ENCODE measurements around the gene SLC25A13.

The SLC25A13 gene

GRCh38 chr7:96187735-96188134 lies 134.2 kb downstream of the SLC25A13 start:
- no peaks in the 10 kb centered on the region for H3K9me3 ChIP-seq (ENCODE audit: control extremely low read depth in 1 of 5, control insufficient read depth in 4 of 5, insufficient read depth in 2 of 5, low read depth in 1 of 5, low read length in 4 of 5)
- no peak overlapping the region for H3K4me3 ChIP-seq (ENCODE audit: control insufficient read depth in 1 of 7, extremely low read depth in 1 of 7, insufficient read depth in 4 of 7, low read depth in 2 of 7, low read length in 6 of 7)
- H3K36me3 ChIP-seq (ENCODE audit: control insufficient read depth in 4 of 4, insufficient read depth in 4 of 4, low read length in 3 of 4) = peaks cover 13 to 33% (median 31%) of the 10 kb centered on the region in 4 experiments
- peaks cover 0 to 8% (median 7%) of the 10 kb centered on the region in 4 experiments for H3K4me1 ChIP-seq (ENCODE audit: control extremely low read depth in 1 of 4, control insufficient read depth in 4 of 4, insufficient read depth in 4 of 4, low read length in 3 of 4)
- CTCF ChIA-PET = interaction anchor here (0.9 kb wide), 1 partner anchor 10 kb away, joined by 3 read pairs; no protein-coding TSS in a partner anchor
- 64% methylated on average over 4 of the region's 6 CpGs for WGBS (ENCODE audit: insufficient coverage)
- no peak overlapping the region for H3K27ac ChIP-seq (ENCODE audit: insufficient read depth in 1 of 2, low read depth in 1 of 2, low read length in 2 of 2, poor library complexity in 1 of 2, severe bottlenecking in 2 of 2)
- no peak for DNase-seq
- H3K27me3 ChIP-seq (replicated peaks in 2 of 5; ENCODE audit: control insufficient read depth in 4 of 5, insufficient read depth in 5 of 5, low read length in 4 of 5) = no peaks in the 10 kb centered on the region
- POLR2A ChIA-PET = no interaction called here

GRCh38 chr7:96184783-96185182 lies 137.1 kb downstream of the SLC25A13 start:
- H3K9me3 ChIP-seq (ENCODE audit: control extremely low read depth in 1 of 5, control insufficient read depth in 4 of 5, insufficient read depth in 2 of 5, low read depth in 1 of 5, low read length in 4 of 5) = no peaks in the 10 kb centered on the region
- CTCF ChIA-PET = no interaction called here
- H3K4me1 ChIP-seq (ENCODE audit: control extremely low read depth in 1 of 4, control insufficient read depth in 4 of 4, insufficient read depth in 4 of 4, low read length in 3 of 4) = peaks cover 0 to 8% (median 7%) of the 10 kb centered on the region in 4 experiments
- no peaks in the 10 kb centered on the region for H3K27me3 ChIP-seq (replicated peaks in 2 of 5; ENCODE audit: control insufficient read depth in 4 of 5, insufficient read depth in 5 of 5, low read length in 4 of 5)
- no peak for DNase-seq
- no peak overlapping the region for H3K27ac ChIP-seq (ENCODE audit: insufficient read depth in 1 of 2, low read depth in 1 of 2, low read length in 2 of 2, poor library complexity in 1 of 2, severe bottlenecking in 2 of 2)
- POLR2A ChIA-PET = no interaction called here
- WGBS (ENCODE audit: insufficient coverage) = 100% methylated on average over 1 of the region's 2 CpGs
- peaks cover 11 to 27% (median 23%) of the 10 kb centered on the region in 4 experiments for H3K36me3 ChIP-seq (ENCODE audit: control insufficient read depth in 4 of 4, insufficient read depth in 4 of 4, low read length in 3 of 4)
- H3K4me3 ChIP-seq (ENCODE audit: control insufficient read depth in 1 of 7, extremely low read depth in 1 of 7, insufficient read depth in 4 of 7, low read depth in 2 of 7, low read length in 6 of 7) = no peak overlapping the region

GRCh38 chr7:96183163-96183670 lies 138.7 kb downstream of the SLC25A13 start:
- peaks cover 9 to 25% (median 19%) of the 10 kb centered on the region in 4 experiments for H3K36me3 ChIP-seq (ENCODE audit: control insufficient read depth in 4 of 4, insufficient read depth in 4 of 4, low read length in 3 of 4)
- no peak overlapping the region for H3K27ac ChIP-seq (ENCODE audit: insufficient read depth in 1 of 2, low read depth in 1 of 2, low read length in 2 of 2, poor library complexity in 1 of 2, severe bottlenecking in 2 of 2)
- no peaks in the 10 kb centered on the region for H3K27me3 ChIP-seq (replicated peaks in 2 of 5; ENCODE audit: control insufficient read depth in 4 of 5, insufficient read depth in 5 of 5, low read length in 4 of 5)
- POLR2A ChIA-PET = no interaction called here
- WGBS (ENCODE audit: insufficient coverage) = 96% methylated on average over 4 of the region's 5 CpGs
- no peak overlapping the region for H3K4me3 ChIP-seq (ENCODE audit: control insufficient read depth in 1 of 7, extremely low read depth in 1 of 7, insufficient read depth in 4 of 7, low read depth in 2 of 7, low read length in 6 of 7)
- no peak for DNase-seq
- no peaks in the 10 kb centered on the region for H3K9me3 ChIP-seq (ENCODE audit: control extremely low read depth in 1 of 5, control insufficient read depth in 4 of 5, insufficient read depth in 2 of 5, low read depth in 1 of 5, low read length in 4 of 5)
- CTCF ChIA-PET = no interaction called here
- H3K4me1 ChIP-seq (ENCODE audit: control extremely low read depth in 1 of 4, control insufficient read depth in 4 of 4, insufficient read depth in 4 of 4, low read length in 3 of 4) = peaks cover 0 to 7% (median 6%) of the 10 kb centered on the region in 4 experiments

GRCh38 chr7:96182424-96183158 lies 139.3 kb downstream of the SLC25A13 start:
- H3K4me3 ChIP-seq (ENCODE audit: control insufficient read depth in 1 of 7, extremely low read depth in 1 of 7, insufficient read depth in 4 of 7, low read depth in 2 of 7, low read length in 6 of 7) = no peak overlapping the region
- H3K27me3 ChIP-seq (replicated peaks in 2 of 5; ENCODE audit: control insufficient read depth in 4 of 5, insufficient read depth in 5 of 5, low read length in 4 of 5) = no peaks in the 10 kb centered on the region
- no peaks in the 10 kb centered on the region for H3K9me3 ChIP-seq (ENCODE audit: control extremely low read depth in 1 of 5, control insufficient read depth in 4 of 5, insufficient read depth in 2 of 5, low read depth in 1 of 5, low read length in 4 of 5)
- peaks cover 0 to 1% (median under 1%) of the 10 kb centered on the region in 4 experiments for H3K4me1 ChIP-seq (ENCODE audit: control extremely low read depth in 1 of 4, control insufficient read depth in 4 of 4, insufficient read depth in 4 of 4, low read length in 3 of 4)
- POLR2A ChIA-PET = no interaction called here
- H3K27ac ChIP-seq (ENCODE audit: insufficient read depth in 1 of 2, low read depth in 1 of 2, low read length in 2 of 2, poor library complexity in 1 of 2, severe bottlenecking in 2 of 2) = no peak overlapping the region
- DNase-seq = no peak
- H3K36me3 ChIP-seq (ENCODE audit: control insufficient read depth in 4 of 4, insufficient read depth in 4 of 4, low read length in 3 of 4) = peaks cover 9 to 30% (median 19%) of the 10 kb centered on the region in 4 experiments
- CTCF ChIA-PET = no interaction called here
- 100% methylated on average over 4 of the region's 5 CpGs for WGBS (ENCODE audit: insufficient coverage)

GRCh38 chr7:96181174-96181573 lies 140.7 kb downstream of the SLC25A13 start:
- ChIA-PET CTCF (no interaction called here), POLR2A (no interaction called here)
- peaks cover 9 to 39% (median 20%) of the 10 kb centered on the region in 4 experiments for H3K36me3 ChIP-seq (ENCODE audit: control insufficient read depth in 4 of 4, insufficient read depth in 4 of 4, low read length in 3 of 4)

GRCh38 chr7:96179837-96180236 lies 142.1 kb downstream of the SLC25A13 start:
- Histone ChIP-seq H3K36me3 (ENCODE audit: control insufficient read depth in 4 of 4, insufficient read depth in 4 of 4, low read length in 3 of 4) (peaks cover 12 to 49% (median 19%) of the 10 kb centered on the region in 4 experiments), H3K4me1 (ENCODE audit: control extremely low read depth in 1 of 4, control insufficient read depth in 4 of 4, insufficient read depth in 4 of 4, low read length in 3 of 4) (no peaks in the 10 kb centered on the region), H3K4me3 (ENCODE audit: control insufficient read depth in 1 of 7, extremely low read depth in 1 of 7, insufficient read depth in 4 of 7, low read depth in 2 of 7, low read length in 6 of 7) (no peak overlapping the region), H3K9me3 (ENCODE audit: control extremely low read depth in 1 of 5, control insufficient read depth in 4 of 5, insufficient read depth in 2 of 5, low read depth in 1 of 5, low read length in 4 of 5) (no peaks in the 10 kb centered on the region), H3K27ac (ENCODE audit: insufficient read depth in 1 of 2, low read depth in 1 of 2, low read length in 2 of 2, poor library complexity in 1 of 2, severe bottlenecking in 2 of 2) (no peak overlapping the region), H3K27me3 (replicated peaks in 2 of 5; ENCODE audit: control insufficient read depth in 4 of 5, insufficient read depth in 5 of 5, low read length in 4 of 5) (no peaks in the 10 kb centered on the region)
- ChIA-PET POLR2A (no interaction called here), CTCF (interaction anchor here (0.6 kb wide), 1 partner anchor 166 kb away, joined by 3 read pairs; no protein-coding TSS in a partner anchor)
- DNase-seq = no peak

More at GRCh38 chr7:96181174-96181573, 140.7 kb downstream of the SLC25A13 start:
- DNase-seq = no peak
- no peaks in the 10 kb centered on the region for H3K9me3 ChIP-seq (ENCODE audit: control extremely low read depth in 1 of 5, control insufficient read depth in 4 of 5, insufficient read depth in 2 of 5, low read depth in 1 of 5, low read length in 4 of 5)
- no peaks in the 10 kb centered on the region for H3K27me3 ChIP-seq (replicated peaks in 2 of 5; ENCODE audit: control insufficient read depth in 4 of 5, insufficient read depth in 5 of 5, low read length in 4 of 5)
- H3K4me1 ChIP-seq (ENCODE audit: control extremely low read depth in 1 of 4, control insufficient read depth in 4 of 4, insufficient read depth in 4 of 4, low read length in 3 of 4) = no peaks in the 10 kb centered on the region
- WGBS (ENCODE audit: insufficient coverage) = no CpG with 5 or more reads among the region's 3 CpGs
- H3K27ac ChIP-seq (ENCODE audit: insufficient read depth in 1 of 2, low read depth in 1 of 2, low read length in 2 of 2, poor library complexity in 1 of 2, severe bottlenecking in 2 of 2) = no peak overlapping the region
- no peak overlapping the region for H3K4me3 ChIP-seq (ENCODE audit: control insufficient read depth in 1 of 7, extremely low read depth in 1 of 7, insufficient read depth in 4 of 7, low read depth in 2 of 7, low read length in 6 of 7)

- no peak for DNase-seq
- WGBS (ENCODE audit: insufficient coverage) = 97% methylated on average over 3 of the region's 3 CpGs
- Histone ChIP-seq H3K27ac (ENCODE audit: insufficient read depth in 1 of 2, low read depth in 1 of 2, low read length in 2 of 2, poor library complexity in 1 of 2, severe bottlenecking in 2 of 2) (no peak overlapping the region), H3K4me3 (ENCODE audit: control insufficient read depth in 1 of 7, extremely low read depth in 1 of 7, insufficient read depth in 4 of 7, low read depth in 2 of 7, low read length in 6 of 7) (no peak overlapping the region), H3K36me3 (ENCODE audit: control insufficient read depth in 4 of 4, insufficient read depth in 4 of 4, low read length in 3 of 4) (peaks cover 8 to 44% (median 14%) of the 10 kb centered on the region in 4 experiments), H3K27me3 (replicated peaks in 2 of 5; ENCODE audit: control insufficient read depth in 4 of 5, insufficient read depth in 5 of 5, low read length in 4 of 5) (no peaks in the 10 kb centered on the region), H3K9me3 (ENCODE audit: control extremely low read depth in 1 of 5, control insufficient read depth in 4 of 5, insufficient read depth in 2 of 5, low read depth in 1 of 5, low read length in 4 of 5) (no peaks in the 10 kb centered on the region), H3K4me1 (ENCODE audit: control extremely low read depth in 1 of 4, control insufficient read depth in 4 of 4, insufficient read depth in 4 of 4, low read length in 3 of 4) (no peaks in the 10 kb centered on the region)
- ChIA-PET CTCF (interaction anchor here (0.6 kb wide), 1 partner anchor 166 kb away, joined by 3 read pairs; no protein-coding TSS in a partner anchor), POLR2A (no interaction called here)
Measured at GRCh38 chr7:96179341-96179740, 142.6 kb downstream of the SLC25A13 start.
